SJSA1 (cell line): ENCODE results near the gene SCLY. TPM values are rescaled to one million over a fixed set of nuclear protein-coding genes. Genes with fewer than 3 reads are reported as not detected.

Experiments
- DNase-seq, 2 experiments: peaks; one replicate each; pipeline ENCODE4 v3.0.0-alpha.2; 2015 to 2020; ENCODE audit warnings: low spot score in 2 of 2, low read depth in 1 of 2
- H3K27ac ChIP-seq: fragments of 250-450 bp; sonication (Bioruptor Pico); 2 replicates; pipeline ENCODE4 v1.5.1; 2020; ENCODE audit warnings: mild to moderate bottlenecking, moderate library complexity
- H3K27me3 ChIP-seq: fragments of 250-450 bp; sonication (Bioruptor Pico); replicated peaks from 2 replicates; pipeline ENCODE4 v1.5.1; 2020; ENCODE audit warnings: mild to moderate bottlenecking, moderate library complexity
- H3K36me3 ChIP-seq: fragments of 250-450 bp; sonication (Bioruptor Pico); 2 replicates; pipeline ENCODE4 v1.5.1; 2020; ENCODE audit warnings: mild to moderate bottlenecking
- H3K4me1 ChIP-seq: fragments of 250-450 bp; sonication (Bioruptor Pico); replicated peaks from 2 replicates; pipeline ENCODE4 v1.6.1; 2021; ENCODE audit warnings: mild to moderate bottlenecking
- H3K4me3 ChIP-seq: fragments of 250-450 bp; sonication (Bioruptor Pico); 2 replicates; pipeline ENCODE4 v1.5.1; 2020; ENCODE audit warnings: mild to moderate bottlenecking
- H3K9me3 ChIP-seq: fragments of 250-450 bp; sonication (Bioruptor Pico); replicated peaks from 2 replicates; pipeline ENCODE4 v1.5.1; 2020; ENCODE audit warnings: mild to moderate bottlenecking
- total RNA-seq: library from RNA; depleted of rRNA; stranded (reverse); fragments of >200 nt; shearing (Covaris generic); gene quantifications from 2 replicates; pipeline ENCODE4 v1.2.3, GENCODE V29; 2014

SCLY gene
- total RNA-seq, 1 experiment from 2014 or later = 38.1 TPM

- Histone ChIP-seq H3K27ac (no peak overlapping the region), H3K27me3 (no peaks in the 10 kb centered on the region), H3K4me3 (no peak overlapping the region), H3K4me1 (no peaks in the 10 kb centered on the region), H3K36me3 (0 out of 2 replicates have a peak, but pooled peaks cover 3% of the 10 kb centered on the region), H3K9me3 (no peaks in the 10 kb centered on the region)
- DNase-seq = no peak
Observed at GRCh38 chr2:238091436-238092060, 30.7 kb downstream of the SCLY start.

GRCh38 chr2:238092486-238093035 lies 31.8 kb downstream of the SCLY start:
- DNase-seq = no peak
- H3K9me3 ChIP-seq = no peaks in the 10 kb centered on the region
- H3K4me3 ChIP-seq = no peak overlapping the region
- H3K36me3 ChIP-seq = 0 out of 2 replicates have a peak, but pooled peaks cover 3% of the 10 kb centered on the region
- H3K27ac ChIP-seq = no peak overlapping the region
- H3K27me3 ChIP-seq = no peaks in the 10 kb centered on the region
- H3K4me1 ChIP-seq = no peaks in the 10 kb centered on the region

GRCh38 chr2:238093181-238094140 lies 32.7 kb downstream of the SCLY start:
- no peak overlapping the region for H3K27ac ChIP-seq
- H3K9me3 ChIP-seq = no peaks in the 10 kb centered on the region
- DNase-seq = no peak
- no peaks in the 10 kb centered on the region for H3K27me3 ChIP-seq
- 0 out of 2 replicates have a peak, but pooled peaks cover 3% of the 10 kb centered on the region for H3K4me1 ChIP-seq
- H3K4me3 ChIP-seq = no peak overlapping the region
- 0 out of 2 replicates have a peak, but pooled peaks cover 3% of the 10 kb centered on the region for H3K36me3 ChIP-seq

GRCh38 chr2:238094438-238095022 lies 33.7 kb downstream of the SCLY start:
- Histone ChIP-seq H3K27me3 (no peaks in the 10 kb centered on the region), H3K4me3 (no peak overlapping the region), H3K9me3 (no peaks in the 10 kb centered on the region), H3K4me1 (0 out of 2 replicates have a peak, but pooled peaks cover 3% of the 10 kb centered on the region), H3K27ac (no peak overlapping the region), H3K36me3 (0 out of 2 replicates have a peak, but pooled peaks cover 3% of the 10 kb centered on the region)
- DNase-seq = no peak

- 0 out of 2 replicates have a peak, but pooled peaks cover 2% of the 10 kb centered on the region for H3K36me3 ChIP-seq
- H3K9me3 ChIP-seq = no peaks in the 10 kb centered on the region
- no peak for DNase-seq
- no peak overlapping the region for H3K27ac ChIP-seq
- H3K4me3 ChIP-seq = no peak overlapping the region
- no peaks in the 10 kb centered on the region for H3K27me3 ChIP-seq
- 0 out of 2 replicates have a peak, but pooled peaks cover 3% of the 10 kb centered on the region for H3K4me1 ChIP-seq
Observed at GRCh38 chr2:238095143-238095542, 34.3 kb downstream of the SCLY start.

GRCh38 chr2:238096311-238097011 lies 35.7 kb downstream of the SCLY start:
- 0 out of 2 replicates have a peak, but pooled peaks cover 3% of the 10 kb centered on the region for H3K4me1 ChIP-seq
- H3K27ac ChIP-seq = no peak overlapping the region
- no peak for DNase-seq
- no peaks in the 10 kb centered on the region for H3K9me3 ChIP-seq
- H3K36me3 ChIP-seq = no peaks in the 10 kb centered on the region
- H3K4me3 ChIP-seq = no peak overlapping the region
- no peaks in the 10 kb centered on the region for H3K27me3 ChIP-seq

GRCh38 chr2:238097201-238097987 lies 36.6 kb downstream of the SCLY start:
- no peak overlapping the region for H3K4me3 ChIP-seq
- H3K36me3 ChIP-seq = no peaks in the 10 kb centered on the region
- no peak for DNase-seq
- H3K27ac ChIP-seq = no peak overlapping the region
- H3K9me3 ChIP-seq = no peaks in the 10 kb centered on the region
- H3K27me3 ChIP-seq = no peaks in the 10 kb centered on the region
- H3K4me1 ChIP-seq = 0 out of 2 replicates have a peak, but pooled peaks cover 3% of the 10 kb centered on the region

GRCh38 chr2:238097988-238098871 lies 37.4 kb downstream of the SCLY start:
- no peaks in the 10 kb centered on the region for H3K36me3 ChIP-seq
- peak in 1 of 2 experiments; percentile 33 for DNase-seq
- no peaks in the 10 kb centered on the region for H3K9me3 ChIP-seq
- H3K4me3 ChIP-seq = no peak overlapping the region
- H3K27ac ChIP-seq = no peak overlapping the region
- H3K27me3 ChIP-seq = no peaks in the 10 kb centered on the region
- H3K4me1 ChIP-seq = 0 out of 2 replicates have a peak, but pooled peaks cover 3% of the 10 kb centered on the region

GRCh38 chr2:238098901-238099713 lies 38.3 kb downstream of the SCLY start:
- Histone ChIP-seq H3K27ac (no peak overlapping the region), H3K4me3 (no peak overlapping the region), H3K4me1 (0 out of 2 replicates have a peak, but pooled peaks cover 3% of the 10 kb centered on the region), H3K9me3 (no peaks in the 10 kb centered on the region), H3K36me3 (no peaks in the 10 kb centered on the region), H3K27me3 (no peaks in the 10 kb centered on the region)
- no peak for DNase-seq

- H3K4me1 ChIP-seq = 0 out of 2 replicates have a peak, but pooled peaks cover 3% of the 10 kb centered on the region
- H3K27ac ChIP-seq = no peak overlapping the region
- no peak for DNase-seq
- H3K4me3 ChIP-seq = no peak overlapping the region
- no peaks in the 10 kb centered on the region for H3K9me3 ChIP-seq
- no peaks in the 10 kb centered on the region for H3K27me3 ChIP-seq
- H3K36me3 ChIP-seq = no peaks in the 10 kb centered on the region
Observed at GRCh38 chr2:238099714-238100048, 38.9 kb downstream of the SCLY start.
